Measurements from ENCODE around the gene PRRT4.
A peak's percentile ranks its signal among the peaks of the same experiment; 100 is the strongest.

PRRT4 gene

DNA sequence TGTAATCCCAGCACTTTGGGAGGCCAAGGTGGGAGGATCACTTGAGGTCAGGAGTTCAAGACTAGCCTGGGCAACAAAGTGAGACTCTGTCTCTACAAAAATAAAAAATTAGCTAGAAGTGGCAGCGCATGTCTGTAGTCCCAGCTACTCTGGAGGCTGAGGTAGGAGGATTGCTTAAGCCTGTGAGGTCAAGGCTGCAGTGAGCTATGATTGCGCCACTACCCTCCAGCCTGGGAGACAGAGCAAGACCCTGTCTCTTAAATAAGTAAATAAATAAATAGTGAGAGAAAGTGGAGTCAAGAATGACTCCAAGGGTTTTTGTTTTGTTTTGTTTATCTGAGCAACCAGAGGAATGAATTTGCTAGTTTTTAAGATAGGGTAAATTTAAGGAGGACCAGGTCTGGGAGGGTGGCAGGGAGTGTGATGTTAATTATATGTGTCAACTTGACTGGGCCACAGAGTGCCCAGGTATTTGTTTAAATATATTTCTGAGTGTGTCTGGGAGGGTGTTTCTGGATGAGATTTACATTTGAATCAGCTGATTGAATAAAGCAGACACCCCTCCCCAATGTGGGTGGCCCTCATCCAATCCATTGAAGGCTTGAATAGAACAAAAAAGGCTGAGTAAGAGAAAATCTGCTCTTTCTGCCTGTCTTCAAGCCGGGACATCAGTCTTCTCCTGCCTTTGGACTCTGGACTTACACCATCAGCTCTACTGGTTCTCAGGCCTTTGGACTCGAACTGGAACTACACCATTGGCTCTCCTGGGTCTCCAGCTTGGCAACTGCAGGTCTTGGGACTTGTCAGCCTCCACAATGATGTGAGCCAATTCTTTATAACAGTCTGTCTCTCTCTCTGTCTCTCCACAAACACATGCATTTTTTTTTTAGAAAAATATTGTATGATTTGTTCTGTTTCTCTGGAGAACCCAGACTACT lies 24.8 kb upstream of the PRRT4 start:
- DNase-seq (ENCODE audit: extremely low spot score) = no peak
- ChIA-PET POLR2A (no interaction called here), CTCF (interaction anchor here (1.2 to 42.2 kb wide), 8 partner anchors 7 to 251 kb away, joined by 4 to 963 read pairs (median 20); partner anchors contain the start of genes IMPDH1 and RBM28)
- TF ChIP-seq, protein P1, sequence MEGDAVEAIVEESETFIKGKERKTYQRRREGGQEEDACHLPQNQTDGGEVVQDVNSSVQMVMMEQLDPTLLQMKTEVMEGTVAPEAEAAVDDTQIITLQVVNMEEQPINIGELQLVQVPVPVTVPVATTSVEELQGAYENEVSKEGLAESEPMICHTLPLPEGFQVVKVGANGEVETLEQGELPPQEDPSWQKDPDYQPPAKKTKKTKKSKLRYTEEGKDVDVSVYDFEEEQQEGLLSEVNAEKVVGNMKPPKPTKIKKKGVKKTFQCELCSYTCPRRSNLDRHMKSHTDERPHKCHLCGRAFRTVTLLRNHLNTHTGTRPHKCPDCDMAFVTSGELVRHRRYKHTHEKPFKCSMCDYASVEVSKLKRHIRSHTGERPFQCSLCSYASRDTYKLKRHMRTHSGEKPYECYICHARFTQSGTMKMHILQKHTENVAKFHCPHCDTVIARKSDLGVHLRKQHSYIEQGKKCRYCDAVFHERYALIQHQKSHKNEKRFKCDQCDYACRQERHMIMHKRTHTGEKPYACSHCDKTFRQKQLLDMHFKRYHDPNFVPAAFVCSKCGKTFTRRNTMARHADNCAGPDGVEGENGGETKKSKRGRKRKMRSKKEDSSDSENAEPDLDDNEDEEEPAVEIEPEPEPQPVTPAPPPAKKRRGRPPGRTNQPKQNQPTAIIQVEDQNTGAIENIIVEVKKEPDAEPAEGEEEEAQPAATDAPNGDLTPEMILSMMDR (IDR thresholded peaks at IDR 0.05; ENCODE audit: control extremely low read depth, extremely low read depth, low read depth, missing control alignments) = no peak

DNA sequence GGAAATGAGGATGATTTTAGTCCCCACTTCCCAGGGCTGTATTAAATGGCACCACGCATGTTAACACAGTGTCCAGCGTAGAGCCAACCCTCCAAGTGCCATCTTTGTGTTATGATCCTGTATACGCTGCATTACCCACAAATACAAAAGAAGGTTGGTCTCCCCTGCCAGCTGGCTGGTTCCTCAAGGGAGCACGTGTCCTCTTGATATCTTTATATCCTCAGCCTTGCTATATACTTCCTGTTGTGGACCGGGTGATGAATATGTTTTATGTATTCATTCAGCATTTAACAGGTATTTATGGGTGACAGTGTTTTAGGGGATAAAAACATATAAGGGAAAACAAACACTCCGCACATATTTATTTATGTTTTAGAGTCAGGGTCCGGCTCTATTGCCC lies 23.2 kb upstream of the PRRT4 start:
- TF ChIP-seq, protein P1 (IDR thresholded peaks at IDR 0.05; ENCODE audit: control extremely low read depth, extremely low read depth, low read depth, missing control alignments) = no peak
- no peak for DNase-seq (ENCODE audit: extremely low spot score)
- ChIA-PET POLR2A (no interaction called here), CTCF (interaction anchor here (1.1 to 42.2 kb wide), 4 partner anchors 10 to 37 kb away, joined by 3 to 963 read pairs (median 51); partner anchors contain the start of gene IMPDH1)

DNA sequence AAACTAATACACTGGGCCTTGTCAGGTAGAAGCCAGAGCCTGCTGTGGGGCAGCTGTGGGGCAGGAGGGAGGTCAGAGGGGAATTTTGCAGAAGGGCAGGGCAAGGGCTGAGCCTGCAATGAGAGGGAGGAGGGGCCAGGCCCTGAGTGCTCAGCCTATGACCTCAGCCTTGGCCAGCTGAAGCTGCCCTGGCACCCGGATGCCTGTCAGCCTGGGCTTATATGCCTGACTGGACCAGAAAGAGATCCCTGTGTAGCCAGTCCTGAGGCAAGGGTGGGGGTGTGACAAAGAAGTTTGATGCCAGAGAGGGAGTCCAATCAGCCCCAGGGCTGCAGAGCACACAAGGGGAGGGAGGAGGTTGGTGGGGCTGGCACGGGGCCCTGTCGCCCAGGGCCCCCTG lies 22.3 kb upstream of the PRRT4 start:
- DNase-seq (ENCODE audit: extremely low spot score) = no peak
- TF ChIP-seq, protein P1 (IDR thresholded peaks at IDR 0.05; ENCODE audit: control extremely low read depth, extremely low read depth, low read depth, missing control alignments) = no peak
- CTCF ChIA-PET = interaction anchor here (1.0 to 42.2 kb wide), 5 partner anchors 10 to 77 kb away, joined by 3 to 963 read pairs (median 26); partner anchors contain the start of gene IMPDH1
- POLR2A ChIA-PET = no interaction called here

DNA sequence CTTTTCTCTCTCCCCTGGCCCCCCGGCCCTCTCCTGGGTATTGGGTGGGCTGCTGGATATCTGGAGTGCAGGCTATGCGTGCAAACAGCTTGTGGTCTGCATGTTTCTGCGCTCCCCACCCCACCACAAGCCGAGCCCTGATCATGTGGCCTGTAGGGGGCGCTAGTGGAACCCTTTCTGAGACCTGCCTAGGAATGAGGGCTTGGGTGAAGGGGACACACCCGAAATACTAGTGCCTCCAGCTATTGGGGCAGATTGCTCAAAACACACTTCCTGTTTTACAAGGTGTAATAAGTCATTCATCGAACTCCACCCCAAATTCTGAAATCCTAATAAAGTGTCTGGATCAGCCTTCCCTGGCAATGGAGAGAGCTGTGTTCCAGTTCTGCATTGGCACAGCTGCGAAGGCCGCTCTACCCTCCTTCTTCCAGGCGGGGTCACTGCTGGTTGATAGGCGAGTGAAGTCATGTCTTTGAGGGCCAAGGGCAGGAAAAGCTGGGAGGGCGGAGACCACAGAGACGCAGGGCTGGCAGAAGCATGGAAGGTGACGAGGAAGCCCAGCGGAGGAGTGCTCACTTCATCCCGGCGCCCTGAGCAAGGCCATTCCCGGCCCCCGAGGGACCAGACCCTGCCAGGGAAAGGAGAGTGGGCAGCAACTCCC lies 19.8 kb upstream of the PRRT4 start:
- ChIA-PET POLR2A (no interaction called here), CTCF (interaction anchor here (1.0 to 42.2 kb wide), 9 partner anchors 8 to 37 kb away, joined by 3 to 963 read pairs (median 6); partner anchors contain the start of genes IMPDH1 and RBM28)
- DNase-seq (ENCODE audit: extremely low spot score) = no peak
- TF ChIP-seq, protein P1 (IDR thresholded peaks at IDR 0.05; ENCODE audit: control extremely low read depth, extremely low read depth, low read depth, missing control alignments) = peak; percentile 53

DNA sequence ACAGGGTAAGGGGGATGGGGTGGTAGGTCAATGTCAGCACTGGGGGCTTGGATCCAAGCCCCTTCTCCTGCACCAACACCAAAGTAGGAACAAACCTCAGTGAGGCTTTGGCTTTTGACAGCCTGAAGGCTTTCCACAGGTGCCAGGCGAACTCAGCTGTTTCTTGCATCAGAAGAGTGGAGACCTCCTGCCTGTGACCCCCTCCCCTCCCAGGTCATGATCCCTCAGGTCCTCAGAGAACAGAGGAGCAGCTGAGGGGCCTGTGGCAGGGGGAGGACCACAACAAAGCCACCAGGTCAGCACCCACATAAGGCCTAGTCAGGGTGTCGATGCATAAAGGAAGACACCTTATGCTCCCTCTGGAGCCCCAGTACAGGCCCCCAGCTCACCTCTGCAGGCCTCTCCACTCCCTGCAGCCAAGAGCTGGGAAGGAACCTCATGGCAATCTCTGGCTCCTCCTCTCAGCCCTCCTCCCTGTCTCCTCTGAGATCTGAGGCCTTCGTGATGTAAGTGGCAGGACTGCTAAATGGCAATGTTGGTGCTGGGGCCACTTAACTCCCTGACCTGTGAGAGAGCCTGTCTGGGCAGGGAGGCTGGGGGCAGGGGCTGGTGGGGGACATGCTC lies 19.1 kb upstream of the PRRT4 start:
- POLR2A ChIA-PET = no interaction called here
- DNase-seq (ENCODE audit: extremely low spot score) = no peak
- CTCF ChIA-PET = interaction anchor here (1.0 to 42.2 kb wide), 8 partner anchors 9 to 37 kb away, joined by 3 to 963 read pairs (median 6); partner anchors contain the start of genes IMPDH1 and RBM28
- TF ChIP-seq, protein P1 (IDR thresholded peaks at IDR 0.05; ENCODE audit: control extremely low read depth, extremely low read depth, low read depth, missing control alignments) = no peak

Data from GM10248 (cell line).